Measurements from ENCODE around the gene SRCIN1.

SRCIN1 gene

DNA sequence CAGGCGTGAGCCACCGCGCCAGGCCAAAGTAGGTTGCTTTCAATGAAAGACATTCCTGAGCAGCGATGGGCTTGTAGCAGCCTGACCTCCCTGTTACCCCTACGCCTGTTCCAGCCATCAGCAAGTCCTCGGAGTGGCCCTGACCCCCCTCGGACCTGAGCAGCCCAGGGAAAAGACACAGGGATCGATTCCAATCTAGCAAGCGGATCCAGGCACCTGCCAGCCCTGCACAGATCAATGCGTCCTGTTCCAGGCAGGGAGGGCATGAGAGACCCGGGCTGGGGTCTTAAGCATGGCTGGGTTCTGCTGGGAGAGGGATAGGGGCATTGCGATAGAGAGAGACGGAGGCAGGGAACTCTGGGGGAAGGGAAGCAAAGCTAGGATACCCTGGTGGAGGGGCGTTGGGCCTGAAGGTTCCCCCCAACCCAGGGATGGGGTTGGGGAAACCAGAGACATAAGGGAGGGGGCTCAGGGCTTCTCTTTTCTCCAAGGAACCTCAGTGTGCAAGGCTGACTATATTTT, 21.9 kb downstream of the SRCIN1 start:
- Histone ChIP-seq H3K27ac (ENCODE audit: low read length, poor library complexity, severe bottlenecking) (no peak overlapping the region), H4K91ac (ENCODE audit: low read length) (no peak overlapping the region), H3K9ac (ENCODE audit: low read length) (no peak overlapping the region), H3K18ac (ENCODE audit: low read depth in 1 of 2, low read length in 2 of 2) (no peak overlapping the region), H3K4me3 (ENCODE audit: insufficient read depth in 1 of 2, low read depth in 1 of 2, low read length in 2 of 2) (no peak overlapping the region), H3K36me3 (ENCODE audit: control insufficient read depth in 1 of 2, insufficient read depth in 2 of 2, low read depth in 1 of 2, low read length in 2 of 2) (no peaks in the 10 kb centered on the region), H3K4me2 (ENCODE audit: low read length, poor library complexity, severe bottlenecking) (no peak overlapping the region), H3K23ac (ENCODE audit: low read length in 2 of 2) (no peak overlapping the region), H2BK120ac (ENCODE audit: low read depth, low read length) (no peak overlapping the region), H4K8ac (ENCODE audit: low read length) (no peak overlapping the region), H3K14ac (ENCODE audit: low read length in 2 of 2) (no peak overlapping the region), H3K4me1 (ENCODE audit: control insufficient read depth, insufficient read depth, low read depth, low read length) (peaks cover 19% of the 10 kb centered on the region), H2BK12ac (ENCODE audit: low read length in 2 of 2) (no peak overlapping the region), H3K27me3 (ENCODE audit: control insufficient read depth in 1 of 2, insufficient read depth in 1 of 2, low read length in 2 of 2) (peaks cover 87 to 90% of the 10 kb centered on the region in 2 experiments), H2AFZ (ENCODE audit: low read depth, low read length) (no peak overlapping the region), H2AK5ac (ENCODE audit: low read length, severe bottlenecking) (no peak overlapping the region), H3K4ac (ENCODE audit: low read depth in 1 of 2, low read length in 2 of 2) (no peak overlapping the region), H3K9me3 (ENCODE audit: control insufficient read depth, low read length) (no peaks in the 10 kb centered on the region), H3K79me1 (replicated peaks; ENCODE audit: low read length, poor library complexity, severe bottlenecking) (no peaks in the 10 kb centered on the region), H2BK5ac (ENCODE audit: low read depth, low read length, poor library complexity, severe bottlenecking) (no peak overlapping the region), H2BK15ac (ENCODE audit: low read depth, poor library complexity, severe bottlenecking) (no peak overlapping the region)
- DNase-seq: no peak
- WGBS: 80% methylated on average over 14 of the region's 14 CpGs

DNA sequence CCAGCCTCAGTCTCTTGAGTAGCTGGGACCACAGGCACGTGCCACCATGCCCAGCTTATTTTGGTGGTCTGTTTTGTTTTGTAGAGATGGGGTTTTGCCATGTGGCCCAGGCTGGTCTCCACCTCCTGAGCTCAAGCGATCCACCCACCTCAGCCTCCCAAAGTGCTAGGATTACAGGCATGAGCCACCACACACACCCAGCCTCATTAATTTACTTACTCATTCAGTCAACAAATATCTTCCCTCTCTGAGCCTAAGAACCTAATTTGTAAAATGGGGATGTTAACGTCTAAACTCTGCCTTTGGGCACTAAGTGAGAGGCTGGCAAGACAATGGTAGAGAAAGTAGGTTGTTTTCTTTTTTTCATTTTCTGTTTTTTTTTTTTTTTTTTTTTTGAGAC, 22.6 kb downstream of the SRCIN1 start:
- no peak overlapping the region for H2AFZ ChIP-seq (ENCODE audit: low read depth, low read length)
- H3K79me1 ChIP-seq (replicated peaks; ENCODE audit: low read length, poor library complexity, severe bottlenecking): no peaks in the 10 kb centered on the region
- H3K4ac ChIP-seq (ENCODE audit: low read depth in 1 of 2, low read length in 2 of 2): no peak overlapping the region
- H3K36me3 ChIP-seq (ENCODE audit: control insufficient read depth in 1 of 2, insufficient read depth in 2 of 2, low read depth in 1 of 2, low read length in 2 of 2): no peaks in the 10 kb centered on the region
- H2BK15ac ChIP-seq (ENCODE audit: low read depth, poor library complexity, severe bottlenecking): no peak overlapping the region
- H3K4me3 ChIP-seq (ENCODE audit: insufficient read depth in 1 of 2, low read depth in 1 of 2, low read length in 2 of 2): no peak overlapping the region
- no peak overlapping the region for H2AK5ac ChIP-seq (ENCODE audit: low read length, severe bottlenecking)
- H3K27me3 ChIP-seq (ENCODE audit: control insufficient read depth in 1 of 2, insufficient read depth in 1 of 2, low read length in 2 of 2): peaks cover 86 to 89% of the 10 kb centered on the region in 2 experiments
- H3K23ac ChIP-seq (ENCODE audit: low read length in 2 of 2): no peak overlapping the region
- H3K4me1 ChIP-seq (ENCODE audit: control insufficient read depth, insufficient read depth, low read depth, low read length): peaks cover 24% of the 10 kb centered on the region
- no peak overlapping the region for H4K8ac ChIP-seq (ENCODE audit: low read length)
- H3K18ac ChIP-seq (ENCODE audit: low read depth in 1 of 2, low read length in 2 of 2): no peak overlapping the region
- 47% methylated on average over 2 of the region's 3 CpGs for WGBS
- H3K14ac ChIP-seq (ENCODE audit: low read length in 2 of 2): no peak overlapping the region
- no peak overlapping the region for H2BK120ac ChIP-seq (ENCODE audit: low read depth, low read length)
- H3K27ac ChIP-seq (ENCODE audit: low read length, poor library complexity, severe bottlenecking): no peak overlapping the region
- no peak overlapping the region for H2BK12ac ChIP-seq (ENCODE audit: low read length in 2 of 2)
- no peak overlapping the region for H3K4me2 ChIP-seq (ENCODE audit: low read length, poor library complexity, severe bottlenecking)
- H3K9ac ChIP-seq (ENCODE audit: low read length): no peak overlapping the region
- no peak overlapping the region for H2BK5ac ChIP-seq (ENCODE audit: low read depth, low read length, poor library complexity, severe bottlenecking)
- DNase-seq: no peak
- no peak overlapping the region for H4K91ac ChIP-seq (ENCODE audit: low read length)
- no peaks in the 10 kb centered on the region for H3K9me3 ChIP-seq (ENCODE audit: control insufficient read depth, low read length)

DNA sequence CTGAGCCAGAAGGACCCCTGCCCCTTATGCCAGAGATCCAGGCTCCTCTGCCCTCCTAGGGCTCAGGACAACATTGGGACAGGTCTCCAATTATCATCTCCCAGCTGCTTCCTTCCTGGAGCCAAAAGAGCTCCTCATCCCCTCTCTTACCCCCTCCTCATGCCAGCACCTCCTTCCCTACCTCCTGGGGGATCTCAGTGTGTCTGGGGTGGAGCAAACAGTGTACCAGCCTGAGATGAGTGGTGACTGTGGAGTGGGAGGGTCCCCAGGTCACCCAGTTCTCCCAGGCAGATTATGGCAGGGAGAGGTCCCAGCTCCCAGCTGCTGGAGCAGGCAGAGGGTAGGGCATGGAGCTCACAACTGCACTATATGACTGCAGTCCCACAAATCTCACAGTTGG, 23.7 kb downstream of the SRCIN1 start:
- Histone ChIP-seq H3K79me1 (replicated peaks; ENCODE audit: low read length, poor library complexity, severe bottlenecking) (no peaks in the 10 kb centered on the region), H4K91ac (ENCODE audit: low read length) (peak overlapping the region; percentile 18), H3K4me2 (ENCODE audit: low read length, poor library complexity, severe bottlenecking) (no peak overlapping the region), H3K27me3 (ENCODE audit: control insufficient read depth in 1 of 2, insufficient read depth in 1 of 2, low read length in 2 of 2) (peaks cover 86 to 89% of the 10 kb centered on the region in 2 experiments), H2BK12ac (ENCODE audit: low read length in 2 of 2) (no peak overlapping the region), H2BK120ac (ENCODE audit: low read depth, low read length) (no peak overlapping the region), H3K27ac (ENCODE audit: low read length, poor library complexity, severe bottlenecking) (no peak overlapping the region), H2BK15ac (ENCODE audit: low read depth, poor library complexity, severe bottlenecking) (no peak overlapping the region), H3K4me3 (ENCODE audit: insufficient read depth in 1 of 2, low read depth in 1 of 2, low read length in 2 of 2) (no peak overlapping the region), H4K8ac (ENCODE audit: low read length) (no peak overlapping the region), H3K4ac (ENCODE audit: low read depth in 1 of 2, low read length in 2 of 2) (no peak overlapping the region), H3K23ac (ENCODE audit: low read length in 2 of 2) (no peak overlapping the region), H2AK5ac (ENCODE audit: low read length, severe bottlenecking) (no peak overlapping the region), H3K18ac (ENCODE audit: low read depth in 1 of 2, low read length in 2 of 2) (no peak overlapping the region), H2AFZ (ENCODE audit: low read depth, low read length) (no peak overlapping the region), H3K9me3 (ENCODE audit: control insufficient read depth, low read length) (no peaks in the 10 kb centered on the region), H3K9ac (ENCODE audit: low read length) (no peak overlapping the region), H3K14ac (ENCODE audit: low read length in 2 of 2) (no peak overlapping the region), H3K4me1 (ENCODE audit: control insufficient read depth, insufficient read depth, low read depth, low read length) (peaks cover 26% of the 10 kb centered on the region), H3K36me3 (ENCODE audit: control insufficient read depth in 1 of 2, insufficient read depth in 2 of 2, low read depth in 1 of 2, low read length in 2 of 2) (no peaks in the 10 kb centered on the region), H2BK5ac (ENCODE audit: low read depth, low read length, poor library complexity, severe bottlenecking) (no peak overlapping the region)
- DNase-seq: no peak

DNA sequence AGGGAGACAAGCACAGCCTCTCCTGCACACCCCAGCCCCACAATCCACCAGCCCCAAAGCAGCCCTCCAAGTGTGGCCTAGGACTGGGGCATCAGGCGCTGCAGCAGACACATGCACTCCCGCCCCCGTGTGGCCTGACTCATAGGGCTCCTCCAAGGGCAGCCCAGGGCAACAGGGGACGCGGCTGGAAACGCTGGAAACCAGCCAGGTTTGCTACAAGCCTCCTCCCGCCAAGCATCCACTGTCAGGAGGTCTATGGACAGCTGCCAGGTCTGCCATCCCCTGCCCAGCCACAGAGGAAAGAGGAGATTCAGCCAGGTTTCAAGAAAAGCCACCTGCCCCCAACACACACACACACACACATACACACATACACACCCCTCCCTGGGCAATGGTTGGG, 25.8 kb downstream of the SRCIN1 start:
- Histone ChIP-seq H3K27ac (ENCODE audit: low read length, poor library complexity, severe bottlenecking) (no peak overlapping the region), H3K4ac (ENCODE audit: low read depth in 1 of 2, low read length in 2 of 2) (no peak overlapping the region), H3K36me3 (ENCODE audit: control insufficient read depth in 1 of 2, insufficient read depth in 2 of 2, low read depth in 1 of 2, low read length in 2 of 2) (no peaks in the 10 kb centered on the region), H3K18ac (ENCODE audit: low read depth in 1 of 2, low read length in 2 of 2) (no peak overlapping the region), H2BK12ac (ENCODE audit: low read length in 2 of 2) (no peak overlapping the region), H2AFZ (ENCODE audit: low read depth, low read length) (no peak overlapping the region), H3K23ac (ENCODE audit: low read length in 2 of 2) (no peak overlapping the region), H2AK5ac (ENCODE audit: low read length, severe bottlenecking) (no peak overlapping the region), H3K9me3 (ENCODE audit: control insufficient read depth, low read length) (no peaks in the 10 kb centered on the region), H3K4me1 (ENCODE audit: control insufficient read depth, insufficient read depth, low read depth, low read length) (peaks cover 18% of the 10 kb centered on the region), H4K8ac (ENCODE audit: low read length) (no peak overlapping the region), H4K91ac (ENCODE audit: low read length) (no peak overlapping the region), H3K4me3 (ENCODE audit: insufficient read depth in 1 of 2, low read depth in 1 of 2, low read length in 2 of 2) (no peak overlapping the region), H3K27me3 (ENCODE audit: control insufficient read depth in 1 of 2, insufficient read depth in 1 of 2, low read length in 2 of 2) (peaks cover 88 to 89% of the 10 kb centered on the region in 2 experiments), H2BK5ac (ENCODE audit: low read depth, low read length, poor library complexity, severe bottlenecking) (no peak overlapping the region), H3K4me2 (ENCODE audit: low read length, poor library complexity, severe bottlenecking) (no peak overlapping the region), H3K14ac (ENCODE audit: low read length in 2 of 2) (no peak overlapping the region), H2BK120ac (ENCODE audit: low read depth, low read length) (no peak overlapping the region), H3K79me1 (replicated peaks; ENCODE audit: low read length, poor library complexity, severe bottlenecking) (no peaks in the 10 kb centered on the region), H2BK15ac (ENCODE audit: low read depth, poor library complexity, severe bottlenecking) (no peak overlapping the region), H3K9ac (ENCODE audit: low read length) (no peak overlapping the region)
- 3% methylated on average over 7 of the region's 7 CpGs for WGBS
- peak; percentile 14 for DNase-seq
